Esophagus muscularis mucosa (tissue), 4 donors: ENCODE results near the gene IVL. TPM values are rescaled to one million over a fixed set of nuclear protein-coding genes. Genes with fewer than 3 reads are reported as not detected.

Experiments
- DNase-seq: peaks from one replicate; pipeline ENCODE4 v3.0.0-alpha.2; 2017; ENCODE audit errors: extremely low spot score
- H3K27ac ChIP-seq, 4 donors: fragments of 200-600 bp; sonication (generic); replicated peaks in 1 of 4; 1 replicate in 3 of 4; 2 replicates in 1 of 4; pipeline ENCODE4 v1.5.1; 2016 to 2019; ENCODE audit warnings: mild to moderate bottlenecking in 1 of 4
- H3K27me3 ChIP-seq, 4 donors: fragments of 200-600 bp; sonication (generic); one replicate each; pipeline versions ENCODE4 v1.5.1 to v1.6.0; 2016 to 2019
- H3K36me3 ChIP-seq, 4 donors: fragments of 200-600 bp; sonication (generic); one replicate each; pipeline ENCODE4 v1.5.1; 2016 to 2019
- H3K4me1 ChIP-seq, 4 donors: fragments of 200-600 bp; sonication (generic); one replicate each; pipeline ENCODE4 v1.5.1; 2016 to 2019
- H3K4me3 ChIP-seq, 4 donors: fragments of 200-600 bp; sonication (generic); 1 replicate in 2 of 4; 2 replicates in 2 of 4; pipeline ENCODE4 v1.5.1; 2016 to 2019; ENCODE audit warnings: mild to moderate bottlenecking in 4 of 4, moderate library complexity in 1 of 4
- H3K9me3 ChIP-seq, 4 donors: fragments of 200-600 bp; sonication (generic); 1 replicate in 3 of 4; 2 replicates in 1 of 4; pipeline ENCODE4 v1.5.1; 2016 to 2019
- CTCF ChIP-seq, 3 experiments: fragments of 200-600 bp in 2 of 3; fragments of 450-650 bp in 1 of 3; sonication (generic) in 2 of 3; IDR thresholded peaks; one replicate each; pipeline ENCODE4 v1.5.1; 2017 to 2019; ENCODE audit warnings: antibody characterized with exemption in 3 of 3, mild to moderate bottlenecking in 2 of 3, moderate library complexity in 1 of 3
- EP300 ChIP-seq: sonication (generic); formaldehyde crosslinking; IDR thresholded peaks from one replicate; pipeline ENCODE4 v1.6.1; 2017; ENCODE audit warnings: antibody characterized with exemption
- POLR2A ChIP-seq: fragments of 450-650 bp; IDR thresholded peaks from one replicate; pipeline ENCODE4 v1.6.1; 2017; ENCODE audit warnings: antibody characterized with exemption, moderate library complexity, mild to moderate bottlenecking, low read depth
- POLR2AphosphoS5 ChIP-seq, 2 donors: sonication (generic); formaldehyde crosslinking; IDR thresholded peaks; one replicate each; pipeline ENCODE4 v1.6.1; 2017; ENCODE audit warnings: antibody characterized with exemption in 2 of 2
- WGBS: methylation state at CpG from one replicate; pipeline ENCODE4 v1.1.5; 2018; 5-methylcytosine and 5-hydroxymethylcytosine counted together
- intact Hi-C: fragments of 100-400 bp; cut with DNase I; formaldehyde crosslinking; loops from one replicate; pipeline ENCODE4 v1.15.1; 2023
- total RNA-seq, 4 donors: library from RNA; depleted of rRNA; stranded (reverse); fragments of >200 nt; gene quantifications; one replicate each; pipeline versions ENCODE4 v1.1.0 to v1.2.1, GENCODE V29; 2016

IVL gene
- total RNA-seq, 4 donors from 2014 or later, result not detected

- Histone ChIP-seq H3K9me3 (no peaks in the 10 kb centered on the region), H3K36me3 (no peaks in the 10 kb centered on the region), H3K27ac (no peak overlapping the region), H3K27me3 (no peaks in the 10 kb centered on the region), H3K4me1 (no peaks in the 10 kb centered on the region), H3K4me3 (no peak overlapping the region)
- WGBS, result 72% methylated on average over 5 of the region's 5 CpGs
- intact Hi-C loops, result no loop called here
- TF ChIP-seq POLR2A, result no peak
- no peak for TF ChIP-seq CTCF (IDR thresholded peaks at IDR 0.05)
- no peak for TF ChIP-seq EP300
- no peak for TF ChIP-seq POLR2AphosphoS5 (IDR thresholded peaks at IDR 0.05)
- DNase-seq, result no peak
Observed at GRCh38 chr1:152951711-152952110, 43.4 kb downstream of the IVL start.

GRCh38 chr1:152953761-152954160, 45.4 kb downstream of the IVL start:
- TF ChIP-seq EP300 (no peak), POLR2A (no peak), CTCF (IDR thresholded peaks at IDR 0.05) (no peak), POLR2AphosphoS5 (IDR thresholded peaks at IDR 0.05) (no peak)
- Histone ChIP-seq H3K9me3 (no peaks in the 10 kb centered on the region), H3K4me3 (no peak overlapping the region), H3K36me3 (no peaks in the 10 kb centered on the region), H3K27ac (no peak overlapping the region), H3K27me3 (no peaks in the 10 kb centered on the region), H3K4me1 (no peaks in the 10 kb centered on the region)
- DNase-seq, result no peak
- 36% methylated on average over 5 of the region's 7 CpGs for WGBS
- intact Hi-C loops, result no loop called here

- Histone ChIP-seq H3K27ac (no peak overlapping the region), H3K36me3 (no peaks in the 10 kb centered on the region), H3K4me3 (no peak overlapping the region), H3K9me3 (no peaks in the 10 kb centered on the region), H3K4me1 (no peaks in the 10 kb centered on the region), H3K27me3 (no peaks in the 10 kb centered on the region)
- 80% methylated on average over 6 of the region's 6 CpGs for WGBS
- no peak for DNase-seq
- TF ChIP-seq CTCF (IDR thresholded peaks at IDR 0.05) (no peak), POLR2AphosphoS5 (IDR thresholded peaks at IDR 0.05) (no peak), POLR2A (no peak), EP300 (no peak)
- intact Hi-C loops, result no loop called here
Observed at GRCh38 chr1:152954436-152954835, 46.1 kb downstream of the IVL start.

- no peaks in the 10 kb centered on the region for H3K27me3 ChIP-seq
- intact Hi-C loops, result no loop called here
- DNase-seq, result no peak
- no peaks in the 10 kb centered on the region for H3K36me3 ChIP-seq
- 82% methylated on average over 3 of the region's 3 CpGs for WGBS
- H3K9me3 ChIP-seq, result no peaks in the 10 kb centered on the region
- no peak overlapping the region for H3K27ac ChIP-seq
- H3K4me3 ChIP-seq, result no peak overlapping the region
- no peak for TF ChIP-seq CTCF (IDR thresholded peaks at IDR 0.05)
- no peak for TF ChIP-seq POLR2A
- no peak for TF ChIP-seq EP300
- no peak for TF ChIP-seq POLR2AphosphoS5 (IDR thresholded peaks at IDR 0.05)
- no peaks in the 10 kb centered on the region for H3K4me1 ChIP-seq
Observed at GRCh38 chr1:152957561-152957960, 49.2 kb downstream of the IVL start.

- DNase-seq, result no peak
- Histone ChIP-seq H3K4me1 (no peaks in the 10 kb centered on the region), H3K4me3 (no peak overlapping the region), H3K9me3 (no peaks in the 10 kb centered on the region), H3K27ac (no peak overlapping the region), H3K27me3 (no peaks in the 10 kb centered on the region), H3K36me3 (no peaks in the 10 kb centered on the region)
- intact Hi-C loops, result no loop called here
- TF ChIP-seq POLR2AphosphoS5 (IDR thresholded peaks at IDR 0.05), result no peak
- TF ChIP-seq CTCF (IDR thresholded peaks at IDR 0.05), result no peak
- TF ChIP-seq EP300, result no peak
- no peak for TF ChIP-seq POLR2A
- WGBS, result no CpG with 5 or more reads among the region's 3 CpGs
Observed at GRCh38 chr1:152959273-152959672, 50.9 kb downstream of the IVL start.
